Stomach smooth muscle (tissue), 2 donors: ENCODE results near the gene SLC39A11.

ENCODE experiments used
- H3K27ac ChIP-seq: one replicate; pipeline ENCODE4 v1.7.0; 2013; ENCODE audit warnings: mild to moderate bottlenecking, low read length, inconsistent platforms
- H3K27me3 ChIP-seq, 2 donors: one replicate each; pipeline ENCODE4 v1.7.0; 2013; ENCODE audit warnings: low read length in 2 of 2; ENCODE audit not compliant: insufficient read depth in 2 of 2, control insufficient read depth in 1 of 2
- H3K36me3 ChIP-seq, 2 donors: one replicate each; pipeline ENCODE4 v1.7.0; 2013; ENCODE audit warnings: low read length in 2 of 2; ENCODE audit not compliant: control insufficient read depth in 2 of 2, insufficient read depth in 2 of 2
- H3K4me1 ChIP-seq: one replicate; pipeline ENCODE4 v1.7.0; 2013; ENCODE audit warnings: low read length; ENCODE audit not compliant: control insufficient read depth, insufficient read depth
- H3K4me3 ChIP-seq, 2 donors: one replicate each; pipeline ENCODE4 v1.7.0; 2013; ENCODE audit warnings: low read length in 2 of 2
- H3K9ac ChIP-seq, 2 donors: one replicate each; pipeline ENCODE4 v1.7.0; 2013; ENCODE audit warnings: low read length in 2 of 2, mild to moderate bottlenecking in 1 of 2
- H3K9me3 ChIP-seq, 2 donors: one replicate each; pipeline ENCODE4 v1.7.0; 2013; ENCODE audit warnings: low read length in 2 of 2; ENCODE audit not compliant: control insufficient read depth in 2 of 2
- donor health status: healthy.
- donor health status: Pancreatic carcinoma.

Gene SLC39A11

GRCh38 chr17:72989074-72989610, 103.3 kb downstream of the SLC39A11 start:
- Histone ChIP-seq H3K4me3 (no peak overlapping the region), H3K27ac (no peak overlapping the region), H3K27me3 (no peaks in the 10 kb centered on the region), H3K9me3 (no peaks in the 10 kb centered on the region), H3K4me1 (no peaks in the 10 kb centered on the region), H3K36me3 (no peaks in the 10 kb centered on the region), H3K9ac (no peak overlapping the region)

- Histone ChIP-seq H3K4me1 (no peaks in the 10 kb centered on the region), H3K9ac (no peak overlapping the region), H3K27me3 (no peaks in the 10 kb centered on the region), H3K36me3 (no peaks in the 10 kb centered on the region), H3K27ac (no peak overlapping the region), H3K4me3 (no peak overlapping the region), H3K9me3 (no peaks in the 10 kb centered on the region)
These were observed 104.0 kb downstream of the SLC39A11 start for GRCh38 chr17:72988451-72988850.

GRCh38 chr17:72987166-72987565, 105.3 kb downstream of the SLC39A11 start:
- H3K27me3 ChIP-seq = no peaks in the 10 kb centered on the region

GRCh38 chr17:72985882-72986720, 106.4 kb downstream of the SLC39A11 start:
- no peaks in the 10 kb centered on the region for H3K4me1 ChIP-seq
- no peaks in the 10 kb centered on the region for H3K9me3 ChIP-seq
- H3K9ac ChIP-seq = no peak overlapping the region
- no peaks in the 10 kb centered on the region for H3K36me3 ChIP-seq
- no peak overlapping the region for H3K4me3 ChIP-seq
- H3K27ac ChIP-seq = no peak overlapping the region
- no peaks in the 10 kb centered on the region for H3K27me3 ChIP-seq

More at GRCh38 chr17:72987166-72987565, 105.3 kb downstream of the SLC39A11 start:
- H3K4me1 ChIP-seq = no peaks in the 10 kb centered on the region
- no peaks in the 10 kb centered on the region for H3K9me3 ChIP-seq
- no peak overlapping the region for H3K9ac ChIP-seq
- H3K4me3 ChIP-seq = no peak overlapping the region
- H3K36me3 ChIP-seq = no peaks in the 10 kb centered on the region
- H3K27ac ChIP-seq = no peak overlapping the region

GRCh38 chr17:72984926-72985325, 107.6 kb downstream of the SLC39A11 start:
- Histone ChIP-seq H3K36me3 (no peaks in the 10 kb centered on the region), H3K4me1 (no peaks in the 10 kb centered on the region)

GRCh38 chr17:72984145-72984925, 108.2 kb downstream of the SLC39A11 start:
- no peak overlapping the region for H3K4me3 ChIP-seq
- no peaks in the 10 kb centered on the region for H3K27me3 ChIP-seq
- no peaks in the 10 kb centered on the region for H3K36me3 ChIP-seq
- H3K27ac ChIP-seq = no peak overlapping the region
- H3K9ac ChIP-seq = no peak overlapping the region
- H3K9me3 ChIP-seq = no peaks in the 10 kb centered on the region
- H3K4me1 ChIP-seq = no peaks in the 10 kb centered on the region

More at GRCh38 chr17:72984926-72985325, 107.6 kb downstream of the SLC39A11 start:
- no peak overlapping the region for H3K9ac ChIP-seq
- no peak overlapping the region for H3K4me3 ChIP-seq
- no peak overlapping the region for H3K27ac ChIP-seq
- H3K27me3 ChIP-seq = no peaks in the 10 kb centered on the region
- H3K9me3 ChIP-seq = no peaks in the 10 kb centered on the region

- H3K9ac ChIP-seq = no peak overlapping the region
- H3K27me3 ChIP-seq = no peaks in the 10 kb centered on the region
- H3K36me3 ChIP-seq = no peaks in the 10 kb centered on the region
- no peaks in the 10 kb centered on the region for H3K9me3 ChIP-seq
- H3K27ac ChIP-seq = no peak overlapping the region
- H3K4me1 ChIP-seq = peaks cover under 1% of the 10 kb centered on the region
- no peak overlapping the region for H3K4me3 ChIP-seq
These were observed 109.8 kb downstream of the SLC39A11 start for GRCh38 chr17:72982680-72983079.

GRCh38 chr17:72978593-72979218, 113.8 kb downstream of the SLC39A11 start:
- no peaks in the 10 kb centered on the region for H3K9me3 ChIP-seq
- H3K4me3 ChIP-seq = no peak overlapping the region
- no peak overlapping the region for H3K9ac ChIP-seq
- no peaks in the 10 kb centered on the region for H3K36me3 ChIP-seq
- peaks cover 10% of the 10 kb centered on the region for H3K4me1 ChIP-seq
- H3K27me3 ChIP-seq = no peaks in the 10 kb centered on the region
- no peak overlapping the region for H3K27ac ChIP-seq

- no peaks in the 10 kb centered on the region for H3K27me3 ChIP-seq
- no peak overlapping the region for H3K4me3 ChIP-seq
- peaks cover 10% of the 10 kb centered on the region for H3K4me1 ChIP-seq
- peak overlapping the region; percentile 24 for H3K27ac ChIP-seq
- H3K9ac ChIP-seq = no peak overlapping the region
- no peaks in the 10 kb centered on the region for H3K9me3 ChIP-seq
- no peaks in the 10 kb centered on the region for H3K36me3 ChIP-seq
These were observed 114.6 kb downstream of the SLC39A11 start for GRCh38 chr17:72977771-72978417.
